HepG2 (cell line): Measurements from ENCODE around the gene MYLK. TPM values are rescaled to one million over a fixed set of nuclear protein-coding genes. Genes with fewer than 3 reads are reported as not detected.

Experiments
- AFF4 ChIP-seq: sonication (generic); formaldehyde crosslinking; IDR thresholded peaks from 2 replicates; pipeline ENCODE4 v1.4.0; 2020; ENCODE audit warnings: missing genetic modification reagents
- CC2D1A ChIP-seq: sonication (generic); formaldehyde crosslinking; IDR thresholded peaks from 2 replicates; pipeline ENCODE4 v1.8.1; 2023; ENCODE audit warnings: mild to moderate bottlenecking, missing genetic modification reagents
- ISX ChIP-seq: sonication (generic); formaldehyde crosslinking; conservative IDR thresholded peaks from 2 replicates; pipeline ENCODE4 v1.5.0; 2020; ENCODE audit warnings: missing genetic modification reagents
- KIAA2018 ChIP-seq: sonication (generic); formaldehyde crosslinking; IDR thresholded peaks from 2 replicates; pipeline ENCODE4 v1.5.0; 2020; ENCODE audit warnings: mild to moderate bottlenecking, missing genetic modification reagents, borderline replicate concordance
- MLX ChIP-seq: IDR thresholded peaks from 2 replicates; pipeline ENCODE4 v1.6.1; 2016
- SALL1 ChIP-seq: sonication (generic); formaldehyde crosslinking; IDR thresholded peaks from 2 replicates; pipeline ENCODE4 v1.8.0; 2022; ENCODE audit warnings: mild to moderate bottlenecking, missing genetic modification reagents
- STAG1 ChIP-seq: sonication (generic); formaldehyde crosslinking; IDR thresholded peaks from 2 replicates; pipeline ENCODE4 v1.4.0; 2020; ENCODE audit warnings: missing genetic modification reagents
- TBP ChIP-seq: sonication (generic); formaldehyde crosslinking; IDR thresholded peaks from 2 replicates; pipeline ENCODE4 v1.5.0; 2020; ENCODE audit warnings: missing genetic modification reagents
- ZNF503 ChIP-seq: sonication (generic); formaldehyde crosslinking; IDR thresholded peaks from 2 replicates; pipeline ENCODE4 v1.4.0; 2020; ENCODE audit warnings: missing genetic modification reagents
- ZNF547 ChIP-seq: sonication (generic); formaldehyde crosslinking; IDR thresholded peaks from 2 replicates; pipeline ENCODE4 v1.5.1; 2020; ENCODE audit warnings: mild to moderate bottlenecking, missing genetic modification reagents
- ZNF639 ChIP-seq: conservative IDR thresholded peaks from 2 replicates; pipeline ENCODE4 v1.6.1; 2018; ENCODE audit warnings: missing genetic modification reagents
- ZNF747 ChIP-seq: sonication (generic); formaldehyde crosslinking; IDR thresholded peaks from 2 replicates; pipeline ENCODE4 v1.8.1; 2023; ENCODE audit warnings: missing genetic modification reagents, mild to moderate bottlenecking, borderline replicate concordance
- polyA plus RNA-seq, 8 experiments: library from polyadenylated mRNA; depleted of rRNA in 3 of 8; stranded (reverse) in 7 of 8; unstranded in 1 of 8; fragments of >200 nt; fragmentation: Illumina TruSeq in 4 of 8; extraction: Trizol in 4 of 8; gene quantifications; 2 replicates each; pipeline versions ENCODE4 v1.2.1 to v1.2.3, GENCODE V29; 2011 to 2016; ENCODE audit warnings: low read depth in 4 of 8, missing spikeins in 1 of 8, mixed read lengths in 1 of 8; ENCODE audit not compliant: insufficient read depth in 1 of 8
- total RNA-seq, 5 experiments: library from RNA; depleted of rRNA; stranded (reverse); fragments of >200 nt; fragmentation: Illumina TruSeq; extraction: Trizol; gene quantifications; 2 replicates each; pipeline ENCODE4 v1.2.3, GENCODE V29; 2016; ENCODE audit warnings: low read depth in 1 of 5

The MYLK gene
- total and polyA plus RNA-seq, 2 of the 13 experiments (the other 11 are each of a cell fraction or from before 2014, with no cell fraction given): 10.6 to 34.9 TPM

- TF ChIP-seq KIAA2018 (CRISPR knock-in tag) (no peak), ZNF547 (no peak), AFF4 (no peak), STAG1 (CRISPR knock-in tag) (peak; percentile 96), ZNF639 (no peak), SALL1 (CRISPR knock-in tag) (peak; percentile 40; the same call in 1 of the 2 replicates), MLX (CRISPR knock-in tag) (no peak), ZNF747 (CRISPR knock-in tag) (no peak), CC2D1A (no peak), ISX (CRISPR knock-in tag) (no peak), TBP (CRISPR knock-in tag) (no peak), ZNF503 (CRISPR knock-in tag) (no peak)
Observed at GRCh38 chr3:123652342-123652984, 231.7 kb downstream of the MYLK start (continued).
